Measurements from ENCODE around the gene CD2AP.

DNA sequence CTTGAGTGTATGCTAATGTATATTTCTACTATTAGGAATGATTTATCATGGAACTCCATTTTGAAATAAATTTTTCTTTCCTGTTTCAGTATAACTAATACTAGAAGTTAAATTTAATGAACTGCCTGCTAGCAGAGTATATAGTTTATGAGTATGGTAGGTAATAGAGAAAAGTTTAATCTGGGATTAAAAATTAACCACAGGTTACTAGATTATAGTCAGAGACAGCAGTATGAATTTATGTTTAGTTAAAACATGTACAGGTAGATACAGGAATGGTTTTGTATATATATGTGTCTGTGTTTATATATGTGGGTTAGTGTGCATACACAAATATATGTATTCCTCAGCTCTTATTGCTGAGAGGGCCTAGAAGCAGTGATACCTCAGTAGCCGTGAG, 32.3 kb downstream of the CD2AP start:
- TF ChIP-seq, protein P1, sequence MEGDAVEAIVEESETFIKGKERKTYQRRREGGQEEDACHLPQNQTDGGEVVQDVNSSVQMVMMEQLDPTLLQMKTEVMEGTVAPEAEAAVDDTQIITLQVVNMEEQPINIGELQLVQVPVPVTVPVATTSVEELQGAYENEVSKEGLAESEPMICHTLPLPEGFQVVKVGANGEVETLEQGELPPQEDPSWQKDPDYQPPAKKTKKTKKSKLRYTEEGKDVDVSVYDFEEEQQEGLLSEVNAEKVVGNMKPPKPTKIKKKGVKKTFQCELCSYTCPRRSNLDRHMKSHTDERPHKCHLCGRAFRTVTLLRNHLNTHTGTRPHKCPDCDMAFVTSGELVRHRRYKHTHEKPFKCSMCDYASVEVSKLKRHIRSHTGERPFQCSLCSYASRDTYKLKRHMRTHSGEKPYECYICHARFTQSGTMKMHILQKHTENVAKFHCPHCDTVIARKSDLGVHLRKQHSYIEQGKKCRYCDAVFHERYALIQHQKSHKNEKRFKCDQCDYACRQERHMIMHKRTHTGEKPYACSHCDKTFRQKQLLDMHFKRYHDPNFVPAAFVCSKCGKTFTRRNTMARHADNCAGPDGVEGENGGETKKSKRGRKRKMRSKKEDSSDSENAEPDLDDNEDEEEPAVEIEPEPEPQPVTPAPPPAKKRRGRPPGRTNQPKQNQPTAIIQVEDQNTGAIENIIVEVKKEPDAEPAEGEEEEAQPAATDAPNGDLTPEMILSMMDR (IDR thresholded peaks at IDR 0.05), result no peak
- no peak for TF ChIP-seq POLR2A (IDR thresholded peaks at IDR 0.05)

All from body of pancreas (tissue), 4 donors.